H4 (cell line): ENCODE data around the gene SMIM22. TPM values are rescaled to one million over a fixed set of nuclear protein-coding genes. Genes with fewer than 3 reads are reported as not detected.

Source experiments
- DNase-seq: peaks from one replicate; pipeline ENCODE4 v3.0.0-alpha.2; 2015; ENCODE audit warnings: low spot score
- total RNA-seq: library from RNA; depleted of rRNA; stranded (reverse); fragments of >200 nt; shearing (Covaris generic); gene quantifications from 2 replicates; pipeline ENCODE4 v1.2.3, GENCODE V29; 2014; rRNA removed

SMIM22 gene
- total RNA-seq, 1 experiment from 2014 or later, result not detected

- no peak for DNase-seq
These were observed 19.5 kb downstream of the SMIM22 start for GRCh38 chr16:4814542-4815173.

- DNase-seq, result no peak
These were observed 25.5 kb downstream of the SMIM22 start for GRCh38 chr16:4820652-4821051.

- no peak for DNase-seq
These were observed 30.0 kb downstream of the SMIM22 start for GRCh38 chr16:4825196-4825595.

- no peak for DNase-seq
These were observed 31.4 kb downstream of the SMIM22 start for GRCh38 chr16:4826526-4826925.

GRCh38 chr16:4826980-4827379 lies 31.8 kb downstream of the SMIM22 start:
- no peak for DNase-seq

- DNase-seq, result no peak
These were observed 33.6 kb downstream of the SMIM22 start for GRCh38 chr16:4828567-4829321.

- DNase-seq, result no peak
These were observed 35.2 kb downstream of the SMIM22 start for GRCh38 chr16:4830408-4830807.

GRCh38 chr16:4831616-4832015 lies 36.4 kb downstream of the SMIM22 start:
- DNase-seq, result no peak

GRCh38 chr16:4832698-4833343 lies 37.7 kb downstream of the SMIM22 start:
- no peak for DNase-seq

GRCh38 chr16:4833584-4833983 lies 38.4 kb downstream of the SMIM22 start:
- DNase-seq, result no peak

- DNase-seq, result no peak
These were observed 41.6 kb downstream of the SMIM22 start for GRCh38 chr16:4836727-4837126.

GRCh38 chr16:4837733-4838501 lies 42.7 kb downstream of the SMIM22 start:
- no peak for DNase-seq

GRCh38 chr16:4839942-4840341 lies 44.8 kb downstream of the SMIM22 start:
- DNase-seq, result no peak

GRCh38 chr16:4840984-4841383 lies 45.8 kb downstream of the SMIM22 start:
- DNase-seq, result no peak

Other genes starting within 250 kb of the SMIM22 start
- not detected in 2 replicates for gene C16orf96, start 239.0 kb upstream of the SMIM22 start, total RNA-seq
- 2.2 and 2.5 TPM in 2 replicates for gene UBALD1, start 180.5 kb upstream of the SMIM22 start, total RNA-seq
- gene MGRN1, start 170.5 kb upstream of the SMIM22 start, total RNA-seq, result 15.4 and 16.1 TPM in 2 replicates
- gene NUDT16L1, start 101.8 kb upstream of the SMIM22 start, total RNA-seq, result 37.1 and 39.6 TPM in 2 replicates
- 6.0 and 6.4 TPM in 2 replicates for gene ANKS3, start 61.1 kb upstream of the SMIM22 start, total RNA-seq
- gene DNAAF8, start 60.8 kb upstream of the SMIM22 start, total RNA-seq, result 0.62 and 6.4 TPM in 2 replicates
- 3.3 and 4.4 TPM in 2 replicates for gene ZNF500, start 28.2 kb upstream of the SMIM22 start, total RNA-seq
- not detected in 2 replicates for gene SEPTIN12, start 7.0 kb upstream of the SMIM22 start, total RNA-seq
- gene ROGDI, start 7.3 kb downstream of the SMIM22 start, total RNA-seq, result 14.7 and 17.1 TPM in 2 replicates
- gene GLYR1, start 51.9 kb downstream of the SMIM22 start, total RNA-seq, result 20.6 and 35.8 TPM in 2 replicates
- gene UBN1, start 52.1 kb downstream of the SMIM22 start, total RNA-seq, result 12.7 and 14.5 TPM in 2 replicates
- gene PPL, start 141.8 kb downstream of the SMIM22 start, total RNA-seq, result 0.10 and 0.18 TPM in 2 replicates
- gene SEC14L5, start 163.0 kb downstream of the SMIM22 start, total RNA-seq, result not detected in 2 replicates
- 17.0 and 41.5 TPM in 2 replicates for gene NAGPA, start 238.6 kb downstream of the SMIM22 start, total RNA-seq